Fibroblast of peridontal ligament (primary cell): ENCODE data around the gene LST1.

Experiments used
- DNase-seq: peaks from one replicate; pipeline ENCODE4 v3.0.0-alpha.2; 2010; ENCODE audit errors: extremely low read depth

LST1 gene

DNA sequence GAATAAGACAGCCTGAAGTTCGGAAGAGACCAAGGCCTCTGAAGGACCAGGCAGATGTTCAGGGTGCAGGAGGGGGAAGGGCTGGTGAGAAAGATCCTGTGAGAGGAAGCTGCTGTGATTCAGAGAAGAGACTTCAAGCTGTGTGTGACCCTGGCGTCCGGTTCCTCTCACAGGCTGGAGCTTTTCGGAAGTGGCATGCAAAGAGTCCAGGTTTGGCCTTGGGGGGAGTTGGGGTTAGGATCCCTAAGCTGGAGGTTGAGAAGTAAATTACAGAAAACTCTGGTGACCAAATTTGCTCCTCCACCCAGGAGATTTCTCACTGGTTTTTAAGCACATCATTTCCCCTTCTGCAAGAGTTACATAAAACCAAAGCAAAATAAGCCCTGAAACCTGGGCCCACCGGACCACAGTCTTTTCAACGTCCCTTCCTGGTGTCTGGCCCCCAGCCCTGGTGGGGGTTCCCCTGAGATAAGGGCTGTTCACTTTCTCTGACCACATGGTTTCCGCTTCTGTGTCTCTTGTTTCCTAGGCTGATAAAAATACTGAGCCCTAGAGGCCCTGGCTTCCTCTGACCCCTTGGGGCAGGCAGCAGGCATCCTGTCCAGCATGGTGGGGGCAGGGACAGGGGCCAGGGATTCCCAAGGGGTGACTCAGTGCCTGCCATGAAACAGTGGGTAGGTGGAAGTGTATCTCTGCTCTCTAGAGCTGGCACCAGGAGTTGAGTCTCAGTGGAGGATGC, 25.9 kb upstream of the LST1 start:
- peak; percentile 11 for DNase-seq

DNA sequence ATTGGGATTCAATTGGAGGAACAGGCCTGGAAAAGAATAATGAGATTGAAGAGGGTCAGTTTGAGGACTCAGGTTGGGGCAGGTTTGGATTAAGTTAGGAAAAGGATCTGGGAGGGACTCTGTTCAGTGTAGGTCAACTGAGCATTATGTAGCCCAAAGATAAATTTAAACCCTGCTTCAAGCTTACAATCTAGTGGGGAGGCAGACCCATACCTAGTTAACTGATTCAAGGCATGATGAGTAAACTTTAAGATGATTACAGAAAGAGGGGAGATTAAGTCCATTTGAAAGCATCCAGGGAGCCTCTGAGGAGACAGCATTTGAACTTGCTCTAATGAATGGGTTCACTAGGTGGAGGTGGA, 25.4 kb upstream of the LST1 start:
- no peak for DNase-seq

DNA sequence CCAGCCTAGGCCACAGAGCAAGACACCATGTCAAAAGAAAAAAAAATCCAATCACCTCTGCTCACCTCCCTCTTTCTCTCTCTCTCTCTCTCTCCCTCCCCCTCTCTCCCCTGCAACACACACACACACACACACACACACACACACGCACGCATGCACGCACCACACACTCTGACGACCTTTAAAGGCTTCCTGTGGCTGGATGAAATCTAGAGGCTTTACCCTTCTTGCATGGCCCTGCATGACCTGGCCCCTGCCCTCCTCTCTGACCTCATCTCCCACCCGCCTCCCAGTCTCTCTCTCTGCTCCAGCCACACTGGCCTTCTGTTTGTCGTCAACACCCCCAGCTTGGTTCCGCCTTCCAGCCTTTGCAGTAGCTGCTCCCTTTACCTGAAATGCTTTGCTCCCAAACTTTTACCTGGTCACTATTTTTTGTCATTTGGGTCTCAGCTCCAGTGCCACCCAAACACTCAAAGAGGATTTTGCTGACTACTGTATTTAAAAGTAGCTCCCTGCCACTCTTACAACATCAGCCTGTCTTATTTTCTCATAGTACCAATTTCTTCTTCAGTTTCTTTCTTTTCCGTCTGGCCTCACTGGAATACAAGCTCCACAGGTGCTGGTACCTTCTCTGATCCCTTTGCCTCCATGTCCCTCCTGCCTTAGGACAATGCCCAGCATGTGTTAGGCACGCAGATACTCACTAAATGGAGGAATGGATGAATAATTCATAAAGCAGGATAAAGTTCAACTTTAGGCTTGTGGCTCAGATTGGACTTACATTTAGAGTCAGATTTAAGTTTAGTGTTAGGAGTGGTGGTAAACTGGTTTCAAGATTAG, 18.3 kb upstream of the LST1 start:
- no peak for DNase-seq

DNA sequence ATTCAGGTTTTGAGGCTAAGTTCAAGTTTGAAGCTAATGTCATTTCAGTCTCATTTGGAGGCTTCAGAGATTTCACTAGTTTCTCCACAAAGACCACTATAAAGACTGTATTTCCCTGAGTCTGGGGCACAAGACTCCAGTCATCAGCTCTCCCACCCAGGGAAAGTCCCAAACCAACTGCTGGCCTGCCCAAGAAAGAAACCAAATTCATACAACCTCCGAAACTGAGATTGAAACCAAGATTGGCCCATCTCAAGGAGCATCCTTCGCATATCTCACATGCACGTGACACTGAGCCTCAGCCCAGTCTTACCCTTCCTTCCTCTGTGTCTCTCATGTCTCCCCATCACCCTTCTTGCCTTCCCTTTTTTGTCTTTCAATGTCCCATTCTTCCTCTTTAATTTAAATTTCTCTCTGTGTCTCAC, 17.5 kb upstream of the LST1 start:
- DNase-seq: no peak

DNA sequence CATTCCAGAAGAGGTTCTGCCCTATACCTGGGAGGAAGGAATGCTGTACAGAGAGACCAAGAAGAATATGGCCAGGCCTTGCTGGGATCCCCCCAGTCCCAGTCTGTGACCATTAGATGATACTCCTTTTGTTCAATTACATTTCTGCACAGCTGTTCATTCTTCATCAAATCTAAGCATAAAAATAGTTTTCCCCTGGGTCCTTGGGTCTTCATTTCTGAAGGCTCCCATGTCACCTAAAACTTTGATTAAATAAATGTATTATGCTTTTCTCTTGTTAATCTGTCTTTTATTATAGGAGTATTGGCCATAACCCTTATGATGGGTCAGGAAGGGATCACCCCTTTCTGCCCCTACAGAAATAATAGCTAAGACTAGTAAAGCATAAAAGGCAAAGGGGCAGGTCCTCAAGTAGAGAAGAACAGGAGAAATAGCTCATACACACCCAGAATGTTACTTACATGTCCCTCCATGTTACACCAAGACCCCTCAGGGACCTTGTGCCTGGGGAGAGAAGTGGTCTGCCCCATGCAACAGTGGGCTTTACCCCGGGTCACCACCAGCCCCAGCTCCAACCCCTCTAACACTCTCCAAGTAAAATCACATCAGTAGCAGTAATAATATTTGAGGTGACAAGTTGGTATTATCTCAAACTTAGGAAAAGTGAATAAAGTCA, 16.1 kb upstream of the LST1 start:
- DNase-seq: no peak

DNA sequence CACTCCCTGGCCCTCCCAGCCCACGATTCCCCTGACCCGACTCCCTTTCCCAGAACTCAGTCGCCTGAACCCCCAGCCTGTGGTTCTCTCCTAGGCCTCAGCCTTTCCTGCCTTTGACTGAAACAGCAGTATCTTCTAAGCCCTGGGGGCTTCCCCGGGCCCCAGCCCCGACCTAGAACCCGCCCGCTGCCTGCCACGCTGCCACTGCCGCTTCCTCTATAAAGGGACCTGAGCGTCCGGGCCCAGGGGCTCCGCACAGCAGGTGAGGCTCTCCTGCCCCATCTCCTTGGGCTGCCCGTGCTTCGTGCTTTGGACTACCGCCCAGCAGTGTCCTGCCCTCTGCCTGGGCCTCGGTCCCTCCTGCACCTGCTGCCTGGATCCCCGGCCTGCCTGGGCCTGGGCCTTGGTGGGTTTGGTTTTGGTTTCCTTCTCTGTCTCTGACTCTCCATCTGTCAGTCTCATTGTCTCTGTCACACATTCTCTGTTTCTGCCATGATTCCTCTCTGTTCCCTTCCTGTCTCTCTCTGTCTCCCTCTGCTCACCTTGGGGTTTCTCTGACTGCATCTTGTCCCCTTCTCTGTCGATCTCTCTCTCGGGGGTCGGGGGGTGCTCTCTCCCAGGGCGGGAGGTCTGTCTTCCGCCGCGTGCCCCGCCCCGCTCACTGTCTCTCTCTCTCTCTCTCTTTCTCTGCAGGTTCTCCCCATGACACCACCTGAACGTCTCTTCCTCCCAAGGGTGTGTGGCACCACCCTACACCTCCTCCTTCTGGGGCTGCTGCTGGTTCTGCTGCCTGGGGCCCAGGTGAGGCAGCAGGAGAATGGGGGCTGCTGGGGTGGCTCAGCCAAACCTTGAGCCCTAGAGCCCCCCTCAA, 13.8 kb upstream of the LST1 start, which contains the start of gene LTA:
TSS of gene LTA (plus strand) at position 249 of the 871 bp plus-strand sequence. CDS start at position 703, 454 bp downstream.
- DNase-seq: no peak

DNA sequence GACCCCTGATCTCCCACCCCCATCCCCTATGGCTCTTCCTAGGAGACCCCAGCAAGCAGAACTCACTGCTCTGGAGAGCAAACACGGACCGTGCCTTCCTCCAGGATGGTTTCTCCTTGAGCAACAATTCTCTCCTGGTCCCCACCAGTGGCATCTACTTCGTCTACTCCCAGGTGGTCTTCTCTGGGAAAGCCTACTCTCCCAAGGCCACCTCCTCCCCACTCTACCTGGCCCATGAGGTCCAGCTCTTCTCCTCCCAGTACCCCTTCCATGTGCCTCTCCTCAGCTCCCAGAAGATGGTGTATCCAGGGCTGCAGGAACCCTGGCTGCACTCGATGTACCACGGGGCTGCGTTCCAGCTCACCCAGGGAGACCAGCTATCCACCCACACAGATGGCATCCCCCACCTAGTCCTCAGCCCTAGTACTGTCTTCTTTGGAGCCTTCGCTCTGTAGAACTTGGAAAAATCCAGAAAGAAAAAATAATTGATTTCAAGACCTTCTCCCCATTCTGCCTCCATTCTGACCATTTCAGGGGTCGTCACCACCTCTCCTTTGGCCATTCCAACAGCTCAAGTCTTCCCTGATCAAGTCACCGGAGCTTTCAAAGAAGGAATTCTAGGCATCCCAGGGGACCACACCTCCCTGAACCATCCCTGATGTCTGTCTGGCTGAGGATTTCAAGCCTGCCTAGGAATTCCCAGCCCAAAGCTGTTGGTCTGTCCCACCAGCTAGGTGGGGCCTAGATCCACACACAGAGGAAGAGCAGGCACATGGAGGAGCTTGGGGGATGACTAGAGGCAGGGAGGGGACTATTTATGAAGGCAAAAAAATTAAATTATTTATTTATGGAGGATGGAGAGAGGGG, 12.6 kb upstream of the LST1 start:
- no peak for DNase-seq

DNA sequence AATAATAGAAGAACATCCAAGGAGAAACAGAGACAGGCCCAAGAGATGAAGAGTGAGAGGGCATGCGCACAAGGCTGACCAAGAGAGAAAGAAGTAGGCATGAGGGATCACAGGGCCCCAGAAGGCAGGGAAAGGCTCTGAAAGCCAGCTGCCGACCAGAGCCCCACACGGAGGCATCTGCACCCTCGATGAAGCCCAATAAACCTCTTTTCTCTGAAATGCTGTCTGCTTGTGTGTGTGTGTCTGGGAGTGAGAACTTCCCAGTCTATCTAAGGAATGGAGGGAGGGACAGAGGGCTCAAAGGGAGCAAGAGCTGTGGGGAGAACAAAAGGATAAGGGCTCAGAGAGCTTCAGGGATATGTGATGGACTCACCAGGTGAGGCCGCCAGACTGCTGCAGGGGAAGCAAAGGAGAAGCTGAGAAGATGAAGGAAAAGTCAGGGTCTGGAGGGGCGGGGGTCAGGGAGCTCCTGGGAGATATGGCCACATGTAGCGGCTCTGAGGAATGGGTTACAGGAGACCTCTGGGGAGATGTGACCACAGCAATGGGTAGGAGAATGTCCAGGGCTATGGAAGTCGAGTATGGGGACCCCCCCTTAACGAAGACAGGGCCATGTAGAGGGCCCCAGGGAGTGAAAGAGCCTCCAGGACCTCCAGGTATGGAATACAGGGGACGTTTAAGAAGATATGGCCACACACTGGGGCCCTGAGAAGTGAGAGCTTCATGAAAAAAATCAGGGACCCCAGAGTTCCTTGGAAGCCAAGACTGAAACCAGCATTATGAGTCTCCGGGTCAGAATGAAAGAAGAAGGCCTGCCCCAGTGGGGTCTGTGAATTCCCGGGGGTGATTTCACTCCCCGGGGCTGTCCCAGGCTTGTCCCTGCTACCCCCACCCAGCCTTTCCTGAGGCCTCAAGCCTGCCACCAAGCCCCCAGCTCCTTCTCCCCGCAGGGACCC, 11.7 kb upstream of the LST1 start:
- no peak for DNase-seq

DNA sequence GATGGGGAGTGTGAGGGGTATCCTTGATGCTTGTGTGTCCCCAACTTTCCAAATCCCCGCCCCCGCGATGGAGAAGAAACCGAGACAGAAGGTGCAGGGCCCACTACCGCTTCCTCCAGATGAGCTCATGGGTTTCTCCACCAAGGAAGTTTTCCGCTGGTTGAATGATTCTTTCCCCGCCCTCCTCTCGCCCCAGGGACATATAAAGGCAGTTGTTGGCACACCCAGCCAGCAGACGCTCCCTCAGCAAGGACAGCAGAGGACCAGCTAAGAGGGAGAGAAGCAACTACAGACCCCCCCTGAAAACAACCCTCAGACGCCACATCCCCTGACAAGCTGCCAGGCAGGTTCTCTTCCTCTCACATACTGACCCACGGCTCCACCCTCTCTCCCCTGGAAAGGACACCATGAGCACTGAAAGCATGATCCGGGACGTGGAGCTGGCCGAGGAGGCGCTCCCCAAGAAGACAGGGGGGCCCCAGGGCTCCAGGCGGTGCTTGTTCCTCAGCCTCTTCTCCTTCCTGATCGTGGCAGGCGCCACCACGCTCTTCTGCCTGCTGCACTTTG, 10.7 kb upstream of the LST1 start, which contains the start of gene TNF:
TSS of gene TNF (plus strand) at position 231 of the 567 bp plus-strand sequence. CDS start at position 408, 177 bp downstream.
- no peak for DNase-seq

DNA sequence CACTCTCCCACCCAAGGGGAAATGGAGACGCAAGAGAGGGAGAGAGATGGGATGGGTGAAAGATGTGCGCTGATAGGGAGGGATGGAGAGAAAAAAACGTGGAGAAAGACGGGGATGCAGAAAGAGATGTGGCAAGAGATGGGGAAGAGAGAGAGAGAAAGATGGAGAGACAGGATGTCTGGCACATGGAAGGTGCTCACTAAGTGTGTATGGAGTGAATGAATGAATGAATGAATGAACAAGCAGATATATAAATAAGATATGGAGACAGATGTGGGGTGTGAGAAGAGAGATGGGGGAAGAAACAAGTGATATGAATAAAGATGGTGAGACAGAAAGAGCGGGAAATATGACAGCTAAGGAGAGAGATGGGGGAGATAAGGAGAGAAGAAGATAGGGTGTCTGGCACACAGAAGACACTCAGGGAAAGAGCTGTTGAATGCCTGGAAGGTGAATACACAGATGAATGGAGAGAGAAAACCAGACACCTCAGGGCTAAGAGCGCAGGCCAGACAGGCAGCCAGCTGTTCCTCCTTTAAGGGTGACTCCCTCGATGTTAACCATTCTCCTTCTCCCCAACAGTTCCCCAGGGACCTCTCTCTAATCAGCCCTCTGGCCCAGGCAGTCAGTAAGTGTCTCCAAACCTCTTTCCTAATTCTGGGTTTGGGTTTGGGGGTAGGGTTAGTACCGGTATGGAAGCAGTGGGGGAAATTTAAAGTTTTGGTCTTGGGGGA, 10.0 kb upstream of the LST1 start:
- DNase-seq: no peak

DNA sequence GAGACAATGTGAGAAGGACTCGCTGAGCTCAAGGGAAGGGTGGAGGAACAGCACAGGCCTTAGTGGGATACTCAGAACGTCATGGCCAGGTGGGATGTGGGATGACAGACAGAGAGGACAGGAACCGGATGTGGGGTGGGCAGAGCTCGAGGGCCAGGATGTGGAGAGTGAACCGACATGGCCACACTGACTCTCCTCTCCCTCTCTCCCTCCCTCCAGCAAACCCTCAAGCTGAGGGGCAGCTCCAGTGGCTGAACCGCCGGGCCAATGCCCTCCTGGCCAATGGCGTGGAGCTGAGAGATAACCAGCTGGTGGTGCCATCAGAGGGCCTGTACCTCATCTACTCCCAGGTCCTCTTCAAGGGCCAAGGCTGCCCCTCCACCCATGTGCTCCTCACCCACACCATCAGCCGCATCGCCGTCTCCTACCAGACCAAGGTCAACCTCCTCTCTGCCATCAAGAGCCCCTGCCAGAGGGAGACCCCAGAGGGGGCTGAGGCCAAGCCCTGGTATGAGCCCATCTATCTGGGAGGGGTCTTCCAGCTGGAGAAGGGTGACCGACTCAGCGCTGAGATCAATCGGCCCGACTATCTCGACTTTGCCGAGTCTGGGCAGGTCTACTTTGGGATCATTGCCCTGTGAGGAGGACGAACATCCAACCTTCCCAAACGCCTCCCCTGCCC, 9.0 kb upstream of the LST1 start:
- DNase-seq: no peak

DNA sequence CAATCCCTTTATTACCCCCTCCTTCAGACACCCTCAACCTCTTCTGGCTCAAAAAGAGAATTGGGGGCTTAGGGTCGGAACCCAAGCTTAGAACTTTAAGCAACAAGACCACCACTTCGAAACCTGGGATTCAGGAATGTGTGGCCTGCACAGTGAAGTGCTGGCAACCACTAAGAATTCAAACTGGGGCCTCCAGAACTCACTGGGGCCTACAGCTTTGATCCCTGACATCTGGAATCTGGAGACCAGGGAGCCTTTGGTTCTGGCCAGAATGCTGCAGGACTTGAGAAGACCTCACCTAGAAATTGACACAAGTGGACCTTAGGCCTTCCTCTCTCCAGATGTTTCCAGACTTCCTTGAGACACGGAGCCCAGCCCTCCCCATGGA, 8.5 kb upstream of the LST1 start:
- DNase-seq: no peak

DNA sequence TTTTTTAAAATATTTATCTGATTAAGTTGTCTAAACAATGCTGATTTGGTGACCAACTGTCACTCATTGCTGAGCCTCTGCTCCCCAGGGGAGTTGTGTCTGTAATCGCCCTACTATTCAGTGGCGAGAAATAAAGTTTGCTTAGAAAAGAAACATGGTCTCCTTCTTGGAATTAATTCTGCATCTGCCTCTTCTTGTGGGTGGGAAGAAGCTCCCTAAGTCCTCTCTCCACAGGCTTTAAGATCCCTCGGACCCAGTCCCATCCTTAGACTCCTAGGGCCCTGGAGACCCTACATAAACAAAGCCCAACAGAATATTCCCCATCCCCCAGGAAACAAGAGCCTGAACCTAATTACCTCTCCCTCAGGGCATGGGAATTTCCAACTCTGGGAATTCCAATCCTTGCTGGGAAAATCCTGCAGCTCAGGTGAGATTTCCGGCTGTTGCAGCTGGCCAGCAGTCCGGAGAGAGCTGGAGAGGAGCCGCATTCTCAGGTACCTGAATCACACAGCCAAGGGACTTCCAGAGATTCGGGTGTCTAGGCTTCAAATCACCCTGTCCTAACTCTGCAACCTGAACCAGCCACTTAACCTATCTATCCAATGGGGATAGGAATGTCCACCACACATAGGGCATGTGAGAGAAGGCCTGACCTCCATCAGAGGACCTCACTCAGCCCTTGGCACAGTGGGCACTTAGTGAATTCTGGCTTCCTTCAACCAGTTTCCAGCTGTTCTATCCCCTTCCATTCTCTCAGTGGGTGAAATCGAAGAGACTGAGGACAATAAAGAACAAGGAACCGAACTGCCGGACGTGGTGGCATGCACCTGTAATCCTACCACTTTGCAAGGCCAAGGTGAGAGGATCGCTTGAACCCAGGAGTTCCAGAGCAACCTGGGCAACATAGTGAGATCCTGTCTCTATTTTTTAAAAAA, 7.6 kb upstream of the LST1 start:
- no peak for DNase-seq

DNA sequence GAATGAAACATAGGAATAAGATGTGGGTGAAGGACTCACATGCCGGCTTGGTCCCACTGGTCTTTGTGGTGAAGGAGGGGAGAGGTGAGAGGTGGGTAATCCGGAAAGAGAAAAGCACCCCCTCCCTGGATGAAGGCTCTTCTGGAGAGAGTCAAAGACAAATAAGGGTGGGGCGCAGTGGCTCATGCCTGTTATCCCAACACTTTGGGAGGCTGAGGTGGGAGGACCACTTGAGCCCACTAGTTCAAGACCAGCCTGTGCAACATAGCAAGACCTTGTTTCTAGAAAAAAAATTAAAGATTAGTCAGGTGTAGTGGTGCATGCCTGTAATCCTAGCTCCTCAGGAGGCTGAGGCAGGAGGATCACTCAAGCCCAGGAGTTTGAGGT, 7.0 kb upstream of the LST1 start:
- DNase-seq: no peak

DNA sequence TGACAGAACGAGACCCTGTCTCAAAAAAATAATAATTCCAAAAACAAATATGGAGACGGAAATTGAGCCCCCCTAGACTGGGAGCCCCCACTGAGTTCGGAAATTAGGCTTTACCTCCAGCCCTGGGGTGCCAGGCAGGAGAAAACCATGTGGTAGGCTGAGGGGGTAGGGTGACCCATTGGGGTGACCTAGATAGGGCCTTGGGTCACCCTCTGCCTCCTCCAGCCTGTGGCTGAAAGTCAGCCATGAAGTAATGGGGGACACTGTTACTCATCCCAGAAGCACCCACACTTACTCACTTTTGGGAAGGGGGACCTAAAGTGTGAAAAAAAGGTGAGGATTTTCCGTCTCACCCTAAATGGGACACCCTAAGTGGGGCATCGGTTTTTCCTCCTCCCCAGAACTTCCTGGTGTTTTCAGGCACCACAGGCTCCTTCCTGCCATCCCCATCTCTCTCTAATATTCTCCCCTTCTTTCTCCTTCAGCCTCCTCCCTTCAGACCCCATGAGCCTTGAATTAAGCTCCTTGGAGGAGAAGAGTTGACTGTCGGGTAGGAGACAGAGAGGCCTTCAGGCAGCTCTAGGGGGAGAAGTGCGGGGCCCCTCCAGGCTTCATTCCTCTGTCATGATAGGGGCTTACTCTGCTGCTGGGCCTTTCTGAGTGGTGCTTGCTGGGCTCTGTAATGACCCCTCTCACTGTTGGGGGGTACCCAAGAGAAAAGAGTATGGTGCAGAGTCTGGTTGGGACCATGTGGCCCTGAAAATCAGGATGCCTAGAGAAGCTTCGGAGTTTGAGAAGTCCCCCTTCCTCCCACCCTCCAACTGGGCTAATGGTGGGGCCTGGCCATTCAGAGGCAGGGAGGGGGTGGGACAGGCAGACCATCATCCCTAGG, 6.3 kb upstream of the LST1 start:
- no peak for DNase-seq

DNA sequence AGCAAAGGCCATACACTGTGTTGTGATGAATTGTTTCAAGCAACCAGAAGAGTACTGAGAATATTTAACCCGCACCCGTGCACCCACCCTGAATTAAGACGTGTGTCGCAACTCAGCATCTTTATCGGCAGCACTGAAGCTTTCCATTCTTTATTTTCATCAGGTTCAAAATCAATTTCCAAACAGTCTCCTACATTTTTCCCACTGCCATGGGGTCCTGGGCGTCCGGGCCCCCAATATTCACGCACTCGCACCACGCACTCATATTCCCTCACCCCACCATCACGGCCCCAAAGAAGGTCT, 5.7 kb upstream of the LST1 start:
- no peak for DNase-seq
